CD4-positive, alpha-beta memory T cell (primary cell): Measurements from ENCODE around the gene PFN3. TPM values are rescaled to one million over a fixed set of nuclear protein-coding genes. Genes with fewer than 3 reads are reported as not detected.

ENCODE experiments used
- CTCF ChIA-PET: fragments of 350-600 bp; sonication (Branson Sonifier 250); formaldehyde crosslinking; loops from one replicate; lab custom pipeline; 2021; ENCODE audit warnings: inconsistent platforms; ENCODE audit not compliant: partially characterized antibody; lab: Charles Lee
- POLR2A ChIA-PET: fragments of 350-600 bp; sonication (Branson Sonifier 250); formaldehyde crosslinking; loops from one replicate; lab custom pipeline; 2021; ENCODE audit not compliant: partially characterized antibody; lab: Charles Lee
- DNase-seq, 5 donors: peaks; one replicate each; pipeline versions ENCODE4 v3.0.0 to v3.0.0-alpha.2; 2020 to 2022; ENCODE audit warnings: mixed read lengths in 1 of 5
- H3K27ac ChIP-seq: one replicate; pipeline ENCODE4 v1.7.0; 2013; ENCODE audit warnings: low read depth, low read length
- H3K27me3 ChIP-seq: 2 replicates; pipeline ENCODE4 v1.7.0; 2013; ENCODE audit warnings: mild to moderate bottlenecking, low read length, moderate library complexity; ENCODE audit not compliant: insufficient read depth
- H3K36me3 ChIP-seq: 2 replicates; pipeline ENCODE4 v1.7.0; 2013; ENCODE audit warnings: mild to moderate bottlenecking, low read length, moderate library complexity; ENCODE audit not compliant: insufficient read depth
- H3K4me1 ChIP-seq: 2 replicates; pipeline ENCODE4 v1.7.0; 2013; ENCODE audit warnings: mild to moderate bottlenecking, low read length, moderate library complexity; ENCODE audit not compliant: insufficient read depth
- H3K4me3 ChIP-seq, 2 donors: one replicate each; pipeline ENCODE4 v1.7.0; 2013; ENCODE audit warnings: low read length in 2 of 2, mild to moderate bottlenecking in 1 of 2
- H3K9me3 ChIP-seq, 2 donors: one replicate each; pipeline ENCODE4 v1.7.0; 2013; ENCODE audit warnings: low read length in 2 of 2, control low read depth in 1 of 2; ENCODE audit not compliant: control insufficient read depth in 1 of 2
- H3K27ac Mint-ChIP-seq, 7 donors: one replicate each; pipeline ENCODE4 v1.8.0; 2020 to 2021; ENCODE audit warnings: mixed read lengths in 7 of 7, mild to moderate bottlenecking in 6 of 7, inconsistent platforms in 3 of 7, moderate library complexity in 3 of 7
- H3K27me3 Mint-ChIP-seq, 2 donors: one replicate each; pipeline ENCODE4 v1.8.0; 2020 to 2021; ENCODE audit warnings: mixed read lengths in 2 of 2
- H3K36me3 Mint-ChIP-seq, 2 donors: one replicate each; pipeline ENCODE4 v1.8.0; 2020 to 2021; ENCODE audit warnings: mixed read lengths in 2 of 2, inconsistent platforms in 1 of 2, mild to moderate bottlenecking in 1 of 2
- H3K4me1 Mint-ChIP-seq, 4 donors: one replicate each; pipeline ENCODE4 v1.8.0; 2020 to 2021; ENCODE audit warnings: mixed read lengths in 4 of 4, mild to moderate bottlenecking in 1 of 4
- H3K4me3 Mint-ChIP-seq, 8 donors: one replicate each; pipeline ENCODE4 v1.8.0; 2020 to 2021; ENCODE audit warnings: mixed read lengths in 8 of 8, mild to moderate bottlenecking in 7 of 8, moderate library complexity in 6 of 8, inconsistent platforms in 3 of 8
- H3K9me3 Mint-ChIP-seq, 8 donors: one replicate each; pipeline ENCODE4 v1.8.0; 2020 to 2021; ENCODE audit warnings: mixed read lengths in 8 of 8, mild to moderate bottlenecking in 5 of 8, inconsistent platforms in 3 of 8, moderate library complexity in 1 of 8
- intact Hi-C: fragments of 100-400 bp; cut with micrococcal nuclease; formaldehyde crosslinking; loops from one replicate; pipeline ENCODE4 v1.15.1; 2023
- polyA plus RNA-seq, 2 donors: library from polyadenylated mRNA; unstranded; fragments of 300-500 nt; fragmentation: Illumina TruSeq; gene quantifications; one replicate each; pipeline ENCODE4 v1.2.3, GENCODE V29; 2021
- total RNA-seq, 2 experiments: library from RNA; stranded (reverse); gene quantifications; one replicate each; pipeline ENCODE4 v1.2.3, GENCODE V29; 2021

The PFN3 gene
- total and polyA plus RNA-seq, 4 experiments from 2014 or later = not detected

- Histone ChIP-seq H3K27ac (peak overlapping the region; percentile 94), H3K9me3 (no peaks in the 10 kb centered on the region), H3K36me3 (peaks cover 35% of the 10 kb centered on the region), H3K27me3 (no peaks in the 10 kb centered on the region), H3K4me3 (no peak overlapping the region), H3K4me1 (peaks cover 73% of the 10 kb centered on the region)
- peak overlapping the region in 1 of 8 donors; percentile 45 for H3K4me3 Mint-ChIP-seq
- no peaks in the 10 kb centered on the region for H3K27me3 Mint-ChIP-seq
- H3K36me3 Mint-ChIP-seq = peaks cover 32 to 55% of the 10 kb centered on the region in 2 donors
- H3K27ac Mint-ChIP-seq = peak overlapping the region; percentile 37 to 99 (median 68)
- CTCF ChIA-PET = interaction anchor here (0.9 to 26.1 kb wide), 4 partner anchors 10 to 51 kb away, joined by 4 to 821 read pairs (median 58); partner anchors contain the start of genes F12, GRK6 and PFN3
- peaks cover 0 to 2% (median 0%) of the 10 kb centered on the region in 8 donors for H3K9me3 Mint-ChIP-seq
- peaks cover 42 to 72% (median 58%) of the 10 kb centered on the region in 4 donors for H3K4me1 Mint-ChIP-seq
- POLR2A ChIA-PET = interaction anchor here (0.7 to 20.7 kb wide), 6 partner anchors 10 to 53 kb away, joined by 3 to 1171 read pairs (median 76); partner anchors contain the start of genes F12, GRK6 and PFN3
- intact Hi-C loops = no loop called here
- no peak for DNase-seq
Observed at GRCh38 chr5:177442066-177442826, 41.8 kb upstream of the PFN3 start.

DNA sequence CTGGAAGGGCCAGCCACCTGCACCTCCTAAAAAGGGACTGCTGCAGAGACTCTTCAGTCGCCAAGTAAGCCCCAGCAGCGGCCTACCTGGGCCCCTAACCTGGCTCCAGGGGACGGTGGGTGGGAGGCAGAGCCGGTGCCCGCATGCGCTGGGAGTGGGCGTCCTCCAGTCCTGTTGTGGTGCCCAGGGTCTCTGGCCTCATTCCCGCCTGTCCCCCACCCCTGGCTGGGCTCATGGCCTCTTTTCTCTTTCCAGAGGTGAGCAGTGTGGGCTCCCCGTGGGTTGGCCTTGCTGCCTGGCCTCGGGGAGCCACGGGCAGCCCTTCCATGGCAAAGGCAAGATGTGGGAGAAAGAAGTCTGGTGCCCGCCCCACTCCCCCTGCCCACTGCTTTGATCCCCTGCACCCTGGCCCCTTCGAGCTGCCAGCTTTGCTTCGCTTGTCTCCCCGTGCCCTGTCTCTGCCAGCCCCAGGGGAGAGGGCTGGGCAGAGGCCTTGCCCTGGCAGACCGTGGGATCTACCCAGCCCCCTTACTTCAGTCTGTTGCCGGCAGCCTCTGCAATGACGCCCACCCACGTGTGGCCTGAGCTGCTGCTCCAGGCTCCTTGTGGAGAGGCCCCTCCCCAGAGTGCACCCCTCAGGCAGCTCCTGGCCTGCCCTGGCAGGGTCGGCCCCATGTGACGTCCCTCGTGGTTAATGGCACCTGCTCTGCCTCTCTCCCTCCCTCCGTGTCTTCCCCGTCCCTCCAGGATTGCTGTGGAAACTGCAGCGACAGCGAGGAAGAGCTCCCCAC is 40.7 kb upstream of the PFN3 start:
- no peaks in the 10 kb centered on the region for H3K27me3 Mint-ChIP-seq
- H3K4me3 Mint-ChIP-seq = no peak overlapping the region
- no peaks in the 10 kb centered on the region for H3K27me3 ChIP-seq
- intact Hi-C loops = loop anchor here (1.0 kb wide), 1 partner anchor 10 kb away; no protein-coding TSS in a partner anchor
- ChIA-PET CTCF (interaction anchor here (0.9 to 26.1 kb wide), 9 partner anchors 11 to 52 kb away, joined by 4 to 821 read pairs (median 5); partner anchors contain the start of genes F12, GRK6 and PFN3), POLR2A (interaction anchor here (0.7 to 20.7 kb wide), 11 partner anchors 7 to 905 kb away, joined by 3 to 1171 read pairs (median 10); partner anchors contain the start of genes F12, GRK6, PFN3 and PRR7)
- peak overlapping the region; percentile 37 to 98 (median 78) for H3K27ac Mint-ChIP-seq
- no peaks in the 10 kb centered on the region for H3K9me3 ChIP-seq
- H3K36me3 Mint-ChIP-seq = peaks cover 42 to 64% of the 10 kb centered on the region in 2 donors
- H3K4me1 Mint-ChIP-seq = peaks cover 44 to 81% (median 62%) of the 10 kb centered on the region in 4 donors
- DNase-seq = no peak
- H3K4me1 ChIP-seq = peaks cover 81% of the 10 kb centered on the region
- peak overlapping the region; percentile 94 for H3K27ac ChIP-seq
- peaks cover 0 to 2% (median 0%) of the 10 kb centered on the region in 8 donors for H3K9me3 Mint-ChIP-seq
- H3K36me3 ChIP-seq = peaks cover 44% of the 10 kb centered on the region
- no peak overlapping the region for H3K4me3 ChIP-seq

DNA sequence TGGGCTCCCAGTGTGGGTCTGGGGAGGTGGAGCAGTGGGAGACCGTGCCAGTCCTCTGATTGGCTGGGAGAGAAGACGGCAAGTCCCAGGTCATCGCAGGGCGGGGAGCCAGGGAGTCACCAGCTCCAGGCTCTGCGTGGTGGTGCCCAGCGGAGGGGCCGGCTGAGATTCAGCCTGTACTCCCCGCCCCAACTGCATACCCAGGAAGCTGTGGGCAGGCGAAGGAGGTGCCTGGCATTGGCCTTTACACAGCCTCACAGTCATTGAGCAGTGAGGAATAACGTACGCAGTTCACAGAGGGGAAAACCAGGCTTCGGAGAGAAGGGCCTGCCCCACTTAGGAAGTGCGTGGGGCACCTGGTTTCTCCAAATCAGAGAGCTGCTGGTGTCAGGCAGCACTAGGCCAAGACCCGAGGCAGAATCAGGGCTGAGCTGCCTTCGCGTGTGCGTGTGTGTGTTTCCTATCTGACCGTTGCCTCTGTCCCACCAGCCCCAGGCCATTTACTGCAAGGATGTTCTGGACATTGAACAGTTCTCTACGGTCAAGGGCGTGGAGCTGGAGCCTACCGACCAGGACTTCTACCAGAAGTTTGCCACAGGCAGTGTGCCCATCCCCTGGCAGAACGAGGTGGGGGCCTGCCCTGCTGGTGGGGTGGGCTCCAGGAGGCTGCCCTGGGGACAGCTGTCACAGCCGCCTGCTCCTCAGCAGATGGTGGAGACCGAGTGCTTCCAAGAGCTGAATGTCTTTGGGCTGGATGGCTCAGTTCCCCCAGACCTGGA is 39.9 kb upstream of the PFN3 start:
- intact Hi-C loops = loop anchor here (1.0 kb wide), 1 partner anchor 9 kb away; no protein-coding TSS in a partner anchor
- H3K36me3 Mint-ChIP-seq = peaks cover 46 to 65% of the 10 kb centered on the region in 2 donors

GRCh38 chr5:177439518-177440053 is 39.1 kb upstream of the PFN3 start:
- H3K4me3 ChIP-seq = no peak overlapping the region
- peak overlapping the region in 6 of 8 donors; percentile 46 to 85 (median 66) for H3K4me3 Mint-ChIP-seq
- H3K36me3 Mint-ChIP-seq = peaks cover 51 to 68% of the 10 kb centered on the region in 2 donors
- H3K27me3 Mint-ChIP-seq = no peaks in the 10 kb centered on the region
- no peaks in the 10 kb centered on the region for H3K9me3 ChIP-seq
- intact Hi-C loops = loop anchor here (1.0 kb wide), 1 partner anchor 8 kb away; no protein-coding TSS in a partner anchor
- peaks cover 57% of the 10 kb centered on the region for H3K36me3 ChIP-seq
- ChIA-PET POLR2A (interaction anchor here (0.7 to 20.7 kb wide), 11 partner anchors 8 to 83 kb away, joined by 3 to 1171 read pairs (median 5); partner anchors contain the start of genes F12, GRK6, PFN3 and PRR7), CTCF (interaction anchor here (1.0 to 26.1 kb wide), 8 partner anchors 8 to 49 kb away, joined by 4 to 821 read pairs (median 5); partner anchors contain the start of genes F12 and PFN3)
- H3K4me1 Mint-ChIP-seq = peaks cover 33 to 81% (median 52%) of the 10 kb centered on the region in 4 donors
- peak overlapping the region; percentile 88 to 98 (median 95) for H3K27ac Mint-ChIP-seq
- H3K27me3 ChIP-seq = no peaks in the 10 kb centered on the region
- DNase-seq = no peak
- peaks cover 0 to 2% (median 0%) of the 10 kb centered on the region in 8 donors for H3K9me3 Mint-ChIP-seq
- H3K27ac ChIP-seq = peak overlapping the region; percentile 94
- peaks cover 80% of the 10 kb centered on the region for H3K4me1 ChIP-seq

More for the DNA sequence above, 39.9 kb upstream of the PFN3 start:
- Histone ChIP-seq H3K4me3 (no peak overlapping the region), H3K36me3 (peaks cover 50% of the 10 kb centered on the region), H3K9me3 (no peaks in the 10 kb centered on the region), H3K27me3 (no peaks in the 10 kb centered on the region), H3K27ac (peak overlapping the region; percentile 94), H3K4me1 (peaks cover 80% of the 10 kb centered on the region)
- no peaks in the 10 kb centered on the region for H3K27me3 Mint-ChIP-seq
- POLR2A ChIA-PET = interaction anchor here (0.7 to 20.7 kb wide), 9 partner anchors 8 to 904 kb away, joined by 3 to 1171 read pairs (median 10); partner anchors contain the start of genes F12, GRK6, PFN3 and PRR7
- peaks cover 0 to 2% (median 0%) of the 10 kb centered on the region in 8 donors for H3K9me3 Mint-ChIP-seq
- peak; percentile 66 to 90 (median 73) for DNase-seq
- peak overlapping the region in 7 of 8 donors; percentile 42 to 85 (median 56) for H3K4me3 Mint-ChIP-seq
- CTCF ChIA-PET = interaction anchor here (1.0 to 26.1 kb wide), 9 partner anchors 9 to 51 kb away, joined by 4 to 821 read pairs (median 5); partner anchors contain the start of genes F12 and PFN3
- peak overlapping the region; percentile 88 to 98 (median 95) for H3K27ac Mint-ChIP-seq
- peaks cover 37 to 81% (median 56%) of the 10 kb centered on the region in 4 donors for H3K4me1 Mint-ChIP-seq

DNA sequence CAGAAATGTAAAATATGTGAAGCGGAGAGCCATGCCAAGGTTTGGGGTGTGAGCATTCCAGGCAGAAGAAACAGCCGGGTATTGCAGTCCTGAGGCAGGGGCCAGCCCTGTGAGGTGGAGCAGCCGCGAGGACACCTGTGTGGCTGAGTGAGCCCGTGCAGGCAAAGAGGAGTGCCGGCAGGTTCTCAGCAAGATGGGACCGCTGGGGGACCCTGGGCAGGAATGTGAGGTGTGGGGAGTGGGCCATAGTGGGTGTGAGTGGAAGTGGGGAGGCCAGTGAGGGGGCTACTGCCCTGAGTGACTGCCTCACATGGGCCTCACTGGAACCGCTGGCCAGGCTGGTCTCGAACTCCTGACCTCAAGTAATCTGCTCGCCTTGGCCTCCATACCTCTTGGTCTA is 38.0 kb upstream of the PFN3 start:
- POLR2A ChIA-PET = interaction anchor here (1.1 to 20.7 kb wide), 5 partner anchors 10 to 36 kb away, joined by 5 to 1171 read pairs (median 55); partner anchors contain the start of genes F12, GRK6 and PRR7

More for the DNA sequence above, 38.0 kb upstream of the PFN3 start:
- Histone ChIP-seq H3K4me1 (peaks cover 82% of the 10 kb centered on the region), H3K27me3 (no peaks in the 10 kb centered on the region), H3K4me3 (no peak overlapping the region), H3K9me3 (no peaks in the 10 kb centered on the region), H3K27ac (peak overlapping the region; percentile 1), H3K36me3 (peaks cover 69% of the 10 kb centered on the region)
- intact Hi-C loops = no loop called here
- Mint-ChIP-seq H3K4me1 (peaks cover 35 to 86% (median 51%) of the 10 kb centered on the region in 4 donors), H3K27ac (peak overlapping the region; percentile 75 to 98 (median 92)), H3K36me3 (peaks cover 61 to 75% of the 10 kb centered on the region in 2 donors), H3K9me3 (peaks cover 0 to 2% (median 0%) of the 10 kb centered on the region in 8 donors), H3K27me3 (no peaks in the 10 kb centered on the region), H3K4me3 (peak overlapping the region in 3 of 8 donors; percentile 21 to 62 (median 60))
- DNase-seq = no peak
- CTCF ChIA-PET = interaction anchor here (1.6 to 26.1 kb wide), 4 partner anchors 9 to 48 kb away, joined by 6 to 821 read pairs (median 8); partner anchors contain the start of genes F12 and PFN3
